Karpas-422 (cell line): ENCODE data around the gene SLC26A1. TPM values are rescaled to one million over a fixed set of nuclear protein-coding genes. Genes with fewer than 3 reads are reported as not detected.

Experiments
- DNase-seq: peaks from one replicate; pipeline ENCODE4 v3.0.0-alpha.2; 2015
- H2AFZ ChIP-seq: fragments of 200-600 bp; sonication (generic); 2 replicates; pipeline ENCODE4 v1.6.1; 2014; ENCODE audit warnings: antibody characterized with exemption, low read length, mixed read lengths
- H3K27ac ChIP-seq: fragments of 200-600 bp; sonication (generic); 2 replicates; pipeline ENCODE4 v1.5.1; 2014; ENCODE audit warnings: mild to moderate bottlenecking, low read length, moderate library complexity
- H3K27me3 ChIP-seq: fragments of 200-600 bp; sonication (generic); 2 replicates; pipeline ENCODE4 v1.6.1; 2014; ENCODE audit warnings: low read length, mixed read lengths
- H3K36me3 ChIP-seq: fragments of 200-600 bp; sonication (generic); 2 replicates; pipeline ENCODE4 v1.6.1; 2014; ENCODE audit warnings: low read length, mixed read lengths; ENCODE audit not compliant: insufficient read depth
- H3K4me1 ChIP-seq: fragments of 200-600 bp; sonication (generic); 2 replicates; pipeline ENCODE4 v1.6.1; 2014; ENCODE audit warnings: mild to moderate bottlenecking, low read length, mixed read lengths
- H3K4me2 ChIP-seq: fragments of 200-600 bp; sonication (generic); 2 replicates; pipeline ENCODE4 v1.6.1; 2014; ENCODE audit warnings: low read length, low read depth, mild to moderate bottlenecking; ENCODE audit not compliant: poor library complexity, severe bottlenecking
- H3K4me3 ChIP-seq: fragments of 200-600 bp; sonication (generic); 2 replicates; pipeline ENCODE4 v1.5.1; 2014; ENCODE audit warnings: mild to moderate bottlenecking, antibody characterized with exemption, low read length, mixed read lengths
- H3K79me2 ChIP-seq: fragments of 200-600 bp; sonication (generic); 2 replicates; pipeline ENCODE4 v1.6.1; 2014; ENCODE audit warnings: mild to moderate bottlenecking, low read length, mixed read lengths
- H3K9ac ChIP-seq: fragments of 200-600 bp; sonication (generic); 2 replicates; pipeline ENCODE4 v1.6.0; 2014; ENCODE audit warnings: low read length
- H3K9me2 ChIP-seq: fragments of 200-600 bp; sonication (generic), shearing (Covaris generic); replicated peaks from 2 replicates; pipeline ENCODE4 v1.6.0; 2014; ENCODE audit warnings: mild to moderate bottlenecking, low read length, moderate library complexity; ENCODE audit not compliant: insufficient read depth
- H3K9me3 ChIP-seq: fragments of 300-700, 200-600 bp; sonication (generic); 2 replicates; pipeline ENCODE4 v1.6.1; 2014; ENCODE audit warnings: low read length, mixed read lengths
- H4K20me1 ChIP-seq: fragments of 200-600 bp; sonication (generic); 2 replicates; pipeline ENCODE4 v1.6.1; 2014; ENCODE audit warnings: mild to moderate bottlenecking, antibody characterized with exemption, low read length, low read depth; ENCODE audit not compliant: insufficient read depth
- total RNA-seq: library from RNA; depleted of rRNA; stranded (reverse); fragments of >200 nt; shearing (Covaris generic); gene quantifications from 2 replicates; pipeline ENCODE4 v1.2.3, GENCODE V29; 2014; ENCODE audit warnings: low replicate concordance

The SLC26A1 gene
- total RNA-seq, 1 experiment from 2014 or later = not detected

DNA sequence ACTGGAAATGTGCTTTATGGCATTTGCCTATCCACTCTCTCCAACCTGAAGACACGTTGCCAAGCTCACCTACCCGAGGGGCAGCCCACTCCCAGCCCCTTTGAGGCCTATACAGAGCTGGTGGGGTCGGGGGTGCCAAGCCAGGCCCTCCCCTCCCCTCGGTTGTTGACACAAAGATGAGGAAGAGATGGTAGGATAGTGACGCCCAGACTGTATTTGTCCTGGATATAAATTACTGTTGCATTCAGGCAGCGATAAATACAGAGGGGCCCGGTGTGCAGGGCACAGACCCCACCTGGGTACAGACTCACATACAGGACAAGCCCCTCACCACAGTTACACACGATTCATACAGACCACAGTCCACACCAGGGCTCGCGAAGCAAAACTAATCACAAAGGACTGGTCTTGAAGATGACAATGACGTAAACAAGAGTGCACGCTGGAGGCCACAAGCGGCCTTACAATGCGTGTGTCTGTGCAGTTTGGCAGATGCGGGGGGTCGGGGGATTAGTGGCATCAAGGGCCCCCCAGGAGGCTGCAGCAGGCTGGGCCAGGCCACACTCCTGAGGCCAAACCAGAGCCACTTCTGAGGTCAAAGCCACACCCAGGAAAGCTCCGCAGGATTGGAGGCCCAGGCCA, 34.4 kb downstream of the SLC26A1 start:
- Histone ChIP-seq H3K27me3 (no peaks in the 10 kb centered on the region), H3K79me2 (no peaks in the 10 kb centered on the region), H3K4me2 (no peak overlapping the region), H3K36me3 (no peaks in the 10 kb centered on the region), H2AFZ (no peak overlapping the region), H3K27ac (no peak overlapping the region), H3K4me1 (no peaks in the 10 kb centered on the region), H3K9ac (no peak overlapping the region), H3K9me2 (no peaks in the 10 kb centered on the region), H3K9me3 (no peaks in the 10 kb centered on the region), H3K4me3 (no peak overlapping the region), H4K20me1 (no peaks in the 10 kb centered on the region)
- DNase-seq = no peak

GRCh38 chr4:958314-958665, 34.9 kb downstream of the SLC26A1 start:
- Histone ChIP-seq H3K27me3 (no peaks in the 10 kb centered on the region), H3K4me3 (no peak overlapping the region), H4K20me1 (no peaks in the 10 kb centered on the region), H3K4me2 (no peak overlapping the region), H3K36me3 (no peaks in the 10 kb centered on the region), H3K9me3 (no peaks in the 10 kb centered on the region), H3K4me1 (no peaks in the 10 kb centered on the region), H3K9ac (no peak overlapping the region), H2AFZ (no peak overlapping the region), H3K9me2 (no peaks in the 10 kb centered on the region), H3K79me2 (no peaks in the 10 kb centered on the region), H3K27ac (no peak overlapping the region)
- DNase-seq = no peak

GRCh38 chr4:957581-958313, 35.5 kb downstream of the SLC26A1 start:
- H3K4me2 ChIP-seq = no peak overlapping the region
- H3K9ac ChIP-seq = no peak overlapping the region

GRCh38 chr4:957231-957580, 36.0 kb downstream of the SLC26A1 start:
- H3K9me2 ChIP-seq = no peaks in the 10 kb centered on the region
- no peaks in the 10 kb centered on the region for H3K27me3 ChIP-seq
- DNase-seq = no peak
- H3K4me1 ChIP-seq = no peaks in the 10 kb centered on the region
- H3K36me3 ChIP-seq = no peaks in the 10 kb centered on the region
- no peak overlapping the region for H2AFZ ChIP-seq
- no peaks in the 10 kb centered on the region for H3K79me2 ChIP-seq
- no peak overlapping the region for H3K27ac ChIP-seq
- no peak overlapping the region for H3K4me3 ChIP-seq
- H3K4me2 ChIP-seq = no peak overlapping the region
- no peak overlapping the region for H3K9ac ChIP-seq
- H4K20me1 ChIP-seq = no peaks in the 10 kb centered on the region
- no peaks in the 10 kb centered on the region for H3K9me3 ChIP-seq

More at GRCh38 chr4:957581-958313, 35.5 kb downstream of the SLC26A1 start:
- no peak overlapping the region for H2AFZ ChIP-seq
- H3K4me1 ChIP-seq = no peaks in the 10 kb centered on the region
- no peak overlapping the region for H3K27ac ChIP-seq
- H3K79me2 ChIP-seq = no peaks in the 10 kb centered on the region
- H3K4me3 ChIP-seq = no peak overlapping the region
- DNase-seq = no peak
- H3K9me3 ChIP-seq = no peaks in the 10 kb centered on the region
- no peaks in the 10 kb centered on the region for H3K9me2 ChIP-seq
- H3K27me3 ChIP-seq = no peaks in the 10 kb centered on the region
- no peaks in the 10 kb centered on the region for H4K20me1 ChIP-seq
- H3K36me3 ChIP-seq = no peaks in the 10 kb centered on the region

DNA sequence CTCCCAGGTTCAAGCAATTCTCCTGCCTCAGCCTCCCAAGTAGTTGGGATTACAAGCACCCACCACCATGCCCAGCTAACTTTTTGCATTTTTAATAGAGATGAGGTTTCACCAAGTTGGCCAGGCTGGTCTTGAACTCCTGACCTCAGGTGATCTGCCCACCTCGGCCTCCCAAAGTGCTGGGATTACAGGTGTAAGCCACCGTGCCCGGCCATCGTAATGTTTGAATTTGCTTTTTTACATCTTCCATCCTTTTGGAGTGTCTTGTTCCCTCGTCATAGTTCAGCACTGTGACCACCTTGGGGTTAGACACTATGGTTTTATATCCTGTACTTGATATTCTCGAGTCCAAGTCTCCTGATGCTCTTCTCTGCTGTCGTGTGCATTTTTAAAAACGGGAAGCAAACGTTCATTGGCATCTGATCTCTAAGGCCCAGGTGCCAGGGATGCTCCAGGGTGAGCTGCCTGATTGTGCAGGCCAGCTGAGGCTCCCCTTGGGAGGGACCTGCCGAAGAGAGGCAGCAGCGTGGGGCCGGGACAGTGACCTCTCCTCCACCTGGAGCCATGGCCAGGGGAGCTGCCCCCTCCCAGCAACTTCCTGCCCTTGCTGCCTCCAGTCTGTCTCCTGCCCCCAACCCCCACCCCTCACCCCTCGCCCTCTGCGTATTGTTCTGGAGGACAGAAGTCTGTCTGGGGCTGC, 36.5 kb downstream of the SLC26A1 start:
- no peaks in the 10 kb centered on the region for H3K4me1 ChIP-seq
- no peak overlapping the region for H2AFZ ChIP-seq
- H3K27me3 ChIP-seq = no peaks in the 10 kb centered on the region
- no peak overlapping the region for H3K4me2 ChIP-seq
- DNase-seq = no peak
- no peak overlapping the region for H3K9ac ChIP-seq
- no peaks in the 10 kb centered on the region for H3K79me2 ChIP-seq
- no peaks in the 10 kb centered on the region for H4K20me1 ChIP-seq
- H3K9me3 ChIP-seq = no peaks in the 10 kb centered on the region
- H3K27ac ChIP-seq = no peak overlapping the region
- no peaks in the 10 kb centered on the region for H3K9me2 ChIP-seq
- H3K36me3 ChIP-seq = no peaks in the 10 kb centered on the region
- no peak overlapping the region for H3K4me3 ChIP-seq

GRCh38 chr4:955931-956381, 37.2 kb downstream of the SLC26A1 start:
- no peaks in the 10 kb centered on the region for H3K9me2 ChIP-seq
- no peak overlapping the region for H3K4me2 ChIP-seq
- H3K27me3 ChIP-seq = no peaks in the 10 kb centered on the region
- no peak overlapping the region for H2AFZ ChIP-seq
- no peak for DNase-seq
- H3K4me1 ChIP-seq = no peaks in the 10 kb centered on the region
- no peaks in the 10 kb centered on the region for H3K9me3 ChIP-seq
- no peaks in the 10 kb centered on the region for H3K36me3 ChIP-seq
- H3K79me2 ChIP-seq = no peaks in the 10 kb centered on the region
- no peak overlapping the region for H3K27ac ChIP-seq
- no peak overlapping the region for H3K9ac ChIP-seq
- H4K20me1 ChIP-seq = no peaks in the 10 kb centered on the region
- H3K4me3 ChIP-seq = no peak overlapping the region

DNA sequence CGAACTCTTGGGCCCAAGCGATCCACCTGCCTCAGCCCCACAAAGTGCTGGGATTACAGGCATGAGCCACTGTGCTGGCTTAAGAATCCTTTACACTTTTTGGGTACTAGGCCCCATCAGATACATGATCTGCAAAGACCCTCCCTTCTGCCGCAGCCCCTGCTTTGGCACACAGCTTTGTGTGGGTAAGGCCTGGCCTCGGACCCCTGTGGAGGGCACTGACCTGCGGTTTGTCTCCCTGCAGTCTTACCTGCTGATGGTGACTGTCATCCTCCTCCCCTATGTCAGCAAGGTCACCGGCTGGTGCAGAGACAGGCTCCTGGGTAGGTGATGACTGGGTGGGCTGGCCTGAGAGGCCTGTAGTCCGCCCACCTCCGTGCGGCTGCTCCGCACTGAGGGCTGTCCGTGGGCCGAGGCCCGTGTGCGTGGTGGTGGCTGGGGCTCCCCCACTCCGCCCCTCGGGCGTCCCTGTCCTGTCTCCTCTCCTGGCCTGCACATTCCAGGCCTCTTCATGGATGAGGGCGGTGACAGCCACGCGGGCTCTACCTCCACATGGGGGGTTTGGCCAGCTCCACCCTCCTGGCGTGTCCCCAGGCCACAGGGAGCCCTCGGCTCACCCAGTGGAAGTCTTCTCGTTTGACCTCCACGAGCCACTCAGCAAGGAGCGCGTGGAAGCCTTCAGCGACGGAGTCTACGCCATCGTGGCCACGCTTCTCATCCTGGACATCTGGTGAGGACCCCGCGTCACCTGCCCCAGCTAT, 37.9 kb downstream of the SLC26A1 start:
- Histone ChIP-seq H3K27me3 (no peaks in the 10 kb centered on the region), H2AFZ (no peak overlapping the region), H3K4me3 (no peak overlapping the region), H3K27ac (no peak overlapping the region), H3K4me2 (no peak overlapping the region), H3K9ac (no peak overlapping the region), H3K79me2 (no peaks in the 10 kb centered on the region), H4K20me1 (no peaks in the 10 kb centered on the region), H3K4me1 (no peaks in the 10 kb centered on the region), H3K9me3 (no peaks in the 10 kb centered on the region), H3K36me3 (no peaks in the 10 kb centered on the region), H3K9me2 (no peaks in the 10 kb centered on the region)
- no peak for DNase-seq
